ENCODE results near the gene SORCS3.

The SORCS3 gene

GRCh38 chr10:105259201-105259600 lies 618.1 kb downstream of the SORCS3 start:
- DNase-seq (ENCODE audit: low spot score), result no peak

- no peak for DNase-seq (ENCODE audit: low spot score)
Measured at GRCh38 chr10:105262666-105263065, 621.6 kb downstream of the SORCS3 start.

- no peak for DNase-seq (ENCODE audit: low spot score)
Measured at GRCh38 chr10:105266966-105267539, 626.0 kb downstream of the SORCS3 start.

- no peak for DNase-seq (ENCODE audit: low spot score)
Measured at GRCh38 chr10:105268961-105269360, 627.9 kb downstream of the SORCS3 start.

GRCh38 chr10:105269689-105270088 lies 628.6 kb downstream of the SORCS3 start:
- DNase-seq (ENCODE audit: low spot score), result no peak

- no peak for DNase-seq (ENCODE audit: low spot score)
Measured at GRCh38 chr10:105274556-105275070, 633.5 kb downstream of the SORCS3 start.

GRCh38 chr10:105278439-105278838 lies 637.3 kb downstream of the SORCS3 start:
- no peak for DNase-seq (ENCODE audit: low spot score)

GRCh38 chr10:105279101-105279500 lies 638.0 kb downstream of the SORCS3 start:
- no peak for DNase-seq (ENCODE audit: low spot score)

- DNase-seq (ENCODE audit: low spot score), result no peak
Measured at GRCh38 chr10:105280895-105281294, 639.8 kb downstream of the SORCS3 start.

GRCh38 chr10:105284476-105285215 lies 643.6 kb downstream of the SORCS3 start:
- DNase-seq (ENCODE audit: low spot score), result no peak

GRCh38 chr10:105288026-105288425 lies 646.9 kb downstream of the SORCS3 start:
- no peak for DNase-seq (ENCODE audit: low spot score)

GRCh38 chr10:105288613-105289012 lies 647.5 kb downstream of the SORCS3 start:
- DNase-seq (ENCODE audit: low spot score), result no peak

GRCh38 chr10:105291571-105291970 lies 650.5 kb downstream of the SORCS3 start:
- no peak for DNase-seq (ENCODE audit: low spot score)

GRCh38 chr10:105292236-105292635 lies 651.1 kb downstream of the SORCS3 start:
- no peak for DNase-seq (ENCODE audit: low spot score)
